ENCODE measurements around the gene RPTOR. TPM values are rescaled to one million over a fixed set of nuclear protein-coding genes. Genes with fewer than 3 reads are reported as not detected.
A peak's percentile ranks its signal among the peaks of the same experiment; 100 is the strongest.

Gene RPTOR
- total RNA-seq, 1 donor from 2014 or later: 62.4 TPM

- Mint-ChIP-seq H3K36me3 (ENCODE audit: low read depth) (peaks cover 66% of the 10 kb centered on the region), H3K4me3 (ENCODE audit: low read depth) (no peak overlapping the region), H3K27ac (peak overlapping the region; percentile 86), H3K4me1 (ENCODE audit: low read depth) (peaks cover 47% of the 10 kb centered on the region), H3K27me3 (ENCODE audit: low read depth) (no peaks in the 10 kb centered on the region), H3K9me3 (no peaks in the 10 kb centered on the region)
- intact Hi-C loops (cut with micrococcal nuclease): no loop called here
- DNase-seq (ENCODE audit: low spot score): no peak
These were observed 275.7 kb downstream of the RPTOR start for GRCh38 chr17:80820331-80820730.

GRCh38 chr17:80821546-80821945 lies 276.9 kb downstream of the RPTOR start:
- Mint-ChIP-seq H3K4me3 (ENCODE audit: low read depth) (no peak overlapping the region), H3K4me1 (ENCODE audit: low read depth) (peaks cover 47% of the 10 kb centered on the region), H3K27ac (no peak overlapping the region), H3K9me3 (no peaks in the 10 kb centered on the region), H3K36me3 (ENCODE audit: low read depth) (peaks cover 71% of the 10 kb centered on the region), H3K27me3 (ENCODE audit: low read depth) (no peaks in the 10 kb centered on the region)
- DNase-seq (ENCODE audit: low spot score): no peak
- intact Hi-C loops (cut with micrococcal nuclease): no loop called here

- H3K9me3 Mint-ChIP-seq: no peaks in the 10 kb centered on the region
These were observed 277.5 kb downstream of the RPTOR start for GRCh38 chr17:80822021-80822699.

GRCh38 chr17:80822700-80823410 lies 278.2 kb downstream of the RPTOR start:
- Mint-ChIP-seq H3K36me3 (ENCODE audit: low read depth) (peaks cover 69% of the 10 kb centered on the region), H3K9me3 (no peaks in the 10 kb centered on the region), H3K4me1 (ENCODE audit: low read depth) (peaks cover 50% of the 10 kb centered on the region), H3K27me3 (ENCODE audit: low read depth) (no peaks in the 10 kb centered on the region), H3K27ac (no peak overlapping the region), H3K4me3 (ENCODE audit: low read depth) (no peak overlapping the region)
- no peak for DNase-seq (ENCODE audit: low spot score)
- intact Hi-C loops (cut with micrococcal nuclease): no loop called here

More at GRCh38 chr17:80822021-80822699, 277.5 kb downstream of the RPTOR start:
- DNase-seq (ENCODE audit: low spot score): no peak
- peaks cover 71% of the 10 kb centered on the region for H3K36me3 Mint-ChIP-seq (ENCODE audit: low read depth)
- no peak overlapping the region for H3K4me3 Mint-ChIP-seq (ENCODE audit: low read depth)
- no peak overlapping the region for H3K27ac Mint-ChIP-seq
- H3K4me1 Mint-ChIP-seq (ENCODE audit: low read depth): peaks cover 52% of the 10 kb centered on the region
- no peaks in the 10 kb centered on the region for H3K27me3 Mint-ChIP-seq (ENCODE audit: low read depth)
- intact Hi-C loops (cut with micrococcal nuclease): no loop called here

- intact Hi-C loops (cut with micrococcal nuclease): no loop called here
- peaks cover 39% of the 10 kb centered on the region for H3K4me1 Mint-ChIP-seq (ENCODE audit: low read depth)
- DNase-seq (ENCODE audit: low spot score): no peak
- H3K9me3 Mint-ChIP-seq: no peaks in the 10 kb centered on the region
- no peak overlapping the region for H3K4me3 Mint-ChIP-seq (ENCODE audit: low read depth)
- no peaks in the 10 kb centered on the region for H3K27me3 Mint-ChIP-seq (ENCODE audit: low read depth)
- H3K27ac Mint-ChIP-seq: no peak overlapping the region
- peaks cover 58% of the 10 kb centered on the region for H3K36me3 Mint-ChIP-seq (ENCODE audit: low read depth)
These were observed 280.2 kb downstream of the RPTOR start for GRCh38 chr17:80824549-80825470.

GRCh38 chr17:80825471-80826345 lies 281.1 kb downstream of the RPTOR start:
- Mint-ChIP-seq H3K4me1 (ENCODE audit: low read depth) (peaks cover 39% of the 10 kb centered on the region), H3K9me3 (no peaks in the 10 kb centered on the region), H3K4me3 (ENCODE audit: low read depth) (no peak overlapping the region), H3K36me3 (ENCODE audit: low read depth) (peaks cover 64% of the 10 kb centered on the region), H3K27ac (peak overlapping the region; percentile 28), H3K27me3 (ENCODE audit: low read depth) (no peaks in the 10 kb centered on the region)
- intact Hi-C loops (cut with micrococcal nuclease): no loop called here
- DNase-seq (ENCODE audit: low spot score): no peak

GRCh38 chr17:80826346-80826954 lies 281.8 kb downstream of the RPTOR start:
- DNase-seq (ENCODE audit: low spot score): no peak
- H3K36me3 Mint-ChIP-seq (ENCODE audit: low read depth): peaks cover 68% of the 10 kb centered on the region
- no peak overlapping the region for H3K4me3 Mint-ChIP-seq (ENCODE audit: low read depth)
- intact Hi-C loops (cut with micrococcal nuclease): no loop called here
- no peaks in the 10 kb centered on the region for H3K27me3 Mint-ChIP-seq (ENCODE audit: low read depth)
- no peaks in the 10 kb centered on the region for H3K9me3 Mint-ChIP-seq
- H3K4me1 Mint-ChIP-seq (ENCODE audit: low read depth): peaks cover 44% of the 10 kb centered on the region
- H3K27ac Mint-ChIP-seq: peak overlapping the region; percentile 71

- H3K9me3 Mint-ChIP-seq: no peaks in the 10 kb centered on the region
- peak overlapping the region; percentile 71 for H3K27ac Mint-ChIP-seq
- DNase-seq (ENCODE audit: low spot score): no peak
- H3K4me1 Mint-ChIP-seq (ENCODE audit: low read depth): peaks cover 47% of the 10 kb centered on the region
- H3K27me3 Mint-ChIP-seq (ENCODE audit: low read depth): no peaks in the 10 kb centered on the region
- H3K4me3 Mint-ChIP-seq (ENCODE audit: low read depth): no peak overlapping the region
- peaks cover 66% of the 10 kb centered on the region for H3K36me3 Mint-ChIP-seq (ENCODE audit: low read depth)
- intact Hi-C loops (cut with micrococcal nuclease): no loop called here
These were observed 282.5 kb downstream of the RPTOR start for GRCh38 chr17:80826955-80827645.

- Mint-ChIP-seq H3K4me3 (ENCODE audit: low read depth) (no peak overlapping the region), H3K27me3 (ENCODE audit: low read depth) (no peaks in the 10 kb centered on the region), H3K36me3 (ENCODE audit: low read depth) (peaks cover 57% of the 10 kb centered on the region), H3K27ac (no peak overlapping the region), H3K9me3 (no peaks in the 10 kb centered on the region), H3K4me1 (ENCODE audit: low read depth) (peaks cover 46% of the 10 kb centered on the region)
- DNase-seq (ENCODE audit: low spot score): no peak
- intact Hi-C loops (cut with micrococcal nuclease): no loop called here
These were observed 283.3 kb downstream of the RPTOR start for GRCh38 chr17:80827646-80828643.

GRCh38 chr17:80829166-80829813 lies 284.7 kb downstream of the RPTOR start:
- peaks cover 48% of the 10 kb centered on the region for H3K4me1 Mint-ChIP-seq (ENCODE audit: low read depth)
- peak overlapping the region; percentile 20 for H3K27ac Mint-ChIP-seq
- no peak for DNase-seq (ENCODE audit: low spot score)
- no peaks in the 10 kb centered on the region for H3K27me3 Mint-ChIP-seq (ENCODE audit: low read depth)
- no peaks in the 10 kb centered on the region for H3K9me3 Mint-ChIP-seq
- H3K4me3 Mint-ChIP-seq (ENCODE audit: low read depth): no peak overlapping the region
- H3K36me3 Mint-ChIP-seq (ENCODE audit: low read depth): peaks cover 53% of the 10 kb centered on the region
- intact Hi-C loops (cut with micrococcal nuclease): no loop called here
